GM19025 (cell line): ENCODE measurements around the gene PTCD1.
"Not testable (repeated sequence)": the region's sequence is repeated elsewhere in the genome, so short reads cannot be mapped to it uniquely, and the experiment has no call there.

Experiments
- ATAC-seq: cut with Tn5 transposase; IDR thresholded peaks from one replicate; pipeline ENCODE4 v1.9.1; 2021; ENCODE audit warnings: mild to moderate bottlenecking, low read depth, moderate library complexity; ENCODE audit not compliant: unreplicated experiment

PTCD1 gene

GRCh38 chr7:99451936-99452335 lies 13.3 kb upstream of the PTCD1 start:
- ATAC-seq, result no peak

- ATAC-seq, result no peak
These were observed 10.7 kb upstream of the PTCD1 start for GRCh38 chr7:99449326-99449725.

- ATAC-seq, result no peak
These were observed 10.3 kb upstream of the PTCD1 start for GRCh38 chr7:99448855-99449254.

GRCh38 chr7:99447943-99448342 lies 9.3 kb upstream of the PTCD1 start:
- ATAC-seq, result no peak

GRCh38 chr7:99446096-99446495 lies 7.5 kb upstream of the PTCD1 start:
- ATAC-seq, result no peak

- ATAC-seq, result no peak
These were observed 1.6 kb upstream of the PTCD1 start for GRCh38 chr7:99440195-99440594.

- no peak for ATAC-seq
These were observed 539 bp downstream of the PTCD1 start for GRCh38 chr7:99437946-99438572.

GRCh38 chr7:99433158-99433557 lies 5.4 kb downstream of the PTCD1 start:
- ATAC-seq, result no peak

GRCh38 chr7:99431756-99432540 lies 6.7 kb downstream of the PTCD1 start:
- not testable (repeated sequence) for ATAC-seq

GRCh38 chr7:99429756-99430155 lies 8.8 kb downstream of the PTCD1 start:
- ATAC-seq, result no peak

- no peak for ATAC-seq
These were observed 9.5 kb downstream of the PTCD1 start for GRCh38 chr7:99428972-99429566.

- ATAC-seq, result no peak
These were observed 13.5 kb downstream of the PTCD1 start for GRCh38 chr7:99424932-99425730.

GRCh38 chr7:99422625-99423024 lies 16.0 kb downstream of the PTCD1 start:
- ATAC-seq, result no peak

GRCh38 chr7:99422186-99422585 lies 16.4 kb downstream of the PTCD1 start:
- no peak for ATAC-seq

- no peak for ATAC-seq
These were observed 17.6 kb downstream of the PTCD1 start for GRCh38 chr7:99420986-99421385.

GRCh38 chr7:99420213-99420612 lies 18.4 kb downstream of the PTCD1 start:
- ATAC-seq, result no peak

GRCh38 chr7:99419323-99420021 lies 19.1 kb downstream of the PTCD1 start:
- ATAC-seq, result no peak

- ATAC-seq, result no peak
These were observed 20.3 kb downstream of the PTCD1 start for GRCh38 chr7:99418260-99418659.

- not testable (repeated sequence) for ATAC-seq
These were observed 23.0 kb downstream of the PTCD1 start for GRCh38 chr7:99415513-99416127.

GRCh38 chr7:99410635-99411034 lies 28.0 kb downstream of the PTCD1 start:
- no peak for ATAC-seq
